Mesodermal cell (in vitro differentiated cells): ENCODE results near the gene SECISBP2.

ENCODE experiments used
- H3K27ac ChIP-seq: 2 replicates; pipeline ENCODE4 v1.7.0; 2013; ENCODE audit warnings: mild to moderate bottlenecking, low read depth, low read length, moderate library complexity; ENCODE audit not compliant: severe bottlenecking
- H3K36me3 ChIP-seq: 2 replicates; pipeline ENCODE4 v1.7.1; 2013; ENCODE audit warnings: mild to moderate bottlenecking, low read length, moderate library complexity; ENCODE audit not compliant: control insufficient read depth, insufficient read depth
- H3K4me1 ChIP-seq: one replicate; pipeline ENCODE4 v1.7.1; 2013; ENCODE audit warnings: mild to moderate bottlenecking, low read length; ENCODE audit not compliant: insufficient read depth, control insufficient read depth, poor library complexity, severe bottlenecking
- H3K4me3 ChIP-seq: 2 replicates; pipeline ENCODE4 v1.7.0; 2013; ENCODE audit warnings: low read length, control low read depth, mild to moderate bottlenecking; ENCODE audit not compliant: insufficient read depth, poor library complexity, severe bottlenecking; ENCODE audit errors: extremely low read depth
- H3K9me3 ChIP-seq: 2 replicates; pipeline ENCODE4 v1.7.1; 2013; ENCODE audit warnings: mild to moderate bottlenecking, low read length, moderate library complexity; ENCODE audit not compliant: control insufficient read depth
- WGBS, 2 experiments: methylation state at CpG; one replicate each; pipeline ENCODE4 v1.1.5; 2013; ENCODE audit warnings: missing lambda C conversion rate in 2 of 2; ENCODE audit not compliant: insufficient coverage in 2 of 2; 5-methylcytosine and 5-hydroxymethylcytosine counted together

SECISBP2 gene

GRCh38 chr9:89309608-89310474 is 8.5 kb upstream of the SECISBP2 start:
- 29 to 54% methylated on average over 12 to 19 of the region's 23 CpGs for WGBS, 2 experiments

GRCh38 chr9:89310475-89311345 is 7.6 kb upstream of the SECISBP2 start, which contains the start of gene CKS2:
CKS2 (plus strand) TSS chr9:89311195; CDS start chr9:89311293, 98 bp downstream.
- H3K9me3 ChIP-seq, result no peaks in the 10 kb centered on the region
- peak within 1 kb of the TSS; percentile 83 for H3K4me3 ChIP-seq
- H3K4me1 ChIP-seq, result peaks cover 4% of the 10 kb centered on the region
- 0% methylated on average over 64 to 78 of the region's 86 CpGs for WGBS, 2 experiments
- peak within 1 kb of the TSS; percentile 99 for H3K27ac ChIP-seq
- peaks cover 19% of the 10 kb centered on the region for H3K36me3 ChIP-seq

More at GRCh38 chr9:89309608-89310474, 8.5 kb upstream of the SECISBP2 start:
- Histone ChIP-seq H3K27ac (peak overlapping the region; percentile 99), H3K9me3 (no peaks in the 10 kb centered on the region), H3K4me3 (peak overlapping the region; percentile 83), H3K4me1 (peaks cover 4% of the 10 kb centered on the region), H3K36me3 (peaks cover 16% of the 10 kb centered on the region)

GRCh38 chr9:89311346-89312221 is 6.7 kb upstream of the SECISBP2 start:
- H3K27ac ChIP-seq, result peak overlapping the region; percentile 90
- H3K4me3 ChIP-seq, result peak overlapping the region; percentile 83
- H3K36me3 ChIP-seq, result peaks cover 27% of the 10 kb centered on the region
- no peaks in the 10 kb centered on the region for H3K9me3 ChIP-seq
- 1% methylated on average over 27 to 33 of the region's 54 CpGs for WGBS, 2 experiments
- H3K4me1 ChIP-seq, result peaks cover 4% of the 10 kb centered on the region

GRCh38 chr9:89312222-89312571 is 6.1 kb upstream of the SECISBP2 start:
- H3K4me1 ChIP-seq, result peaks cover 4% of the 10 kb centered on the region
- no peaks in the 10 kb centered on the region for H3K9me3 ChIP-seq
- WGBS, 2 experiments, result 0% methylated on average over 3 to 5 of the region's 8 CpGs
- H3K36me3 ChIP-seq, result peaks cover 32% of the 10 kb centered on the region
- H3K4me3 ChIP-seq, result peak overlapping the region; percentile 83
- H3K27ac ChIP-seq, result peak overlapping the region; percentile 90

- peaks cover 41% of the 10 kb centered on the region for H3K36me3 ChIP-seq
- H3K4me3 ChIP-seq, result peak overlapping the region; percentile 83
- H3K27ac ChIP-seq, result peak overlapping the region; percentile 19
- whole genome bisulfite sequencing, 2 experiments, result no CpG with 5 or more reads among the region's 1 CpG
- peaks cover 4% of the 10 kb centered on the region for H3K4me1 ChIP-seq
- H3K9me3 ChIP-seq, result no peaks in the 10 kb centered on the region
Observed at GRCh38 chr9:89313842-89314241, 4.5 kb upstream of the SECISBP2 start.

- Histone ChIP-seq H3K4me3 (peak overlapping the region; percentile 83), H3K27ac (no peak overlapping the region), H3K36me3 (peaks cover 44% of the 10 kb centered on the region), H3K4me1 (peaks cover 5% of the 10 kb centered on the region), H3K9me3 (no peaks in the 10 kb centered on the region)
- WGBS, 2 experiments, result no CpG with 5 or more reads among the region's 1 CpG
Observed at GRCh38 chr9:89314955-89315354, 3.3 kb upstream of the SECISBP2 start.

GRCh38 chr9:89315482-89315881 is 2.8 kb upstream of the SECISBP2 start:
- no peaks in the 10 kb centered on the region for H3K9me3 ChIP-seq
- H3K27ac ChIP-seq, result no peak overlapping the region
- H3K4me1 ChIP-seq, result peaks cover 6% of the 10 kb centered on the region
- H3K36me3 ChIP-seq, result peaks cover 49% of the 10 kb centered on the region
- H3K4me3 ChIP-seq, result no peak overlapping the region

GRCh38 chr9:89317282-89317681 is 1.0 kb upstream of the SECISBP2 start:
- peaks cover 54% of the 10 kb centered on the region for H3K36me3 ChIP-seq
- no peaks in the 10 kb centered on the region for H3K9me3 ChIP-seq
- H3K4me3 ChIP-seq, result no peak overlapping the region
- peaks cover 6% of the 10 kb centered on the region for H3K4me1 ChIP-seq
- H3K27ac ChIP-seq, result peak overlapping the region; percentile 100
- 94% methylated on average over 4 of the region's 4 CpGs; no CpG with 5 or more reads in 1 of the 2 experiments for WGBS, 2 experiments

- Histone ChIP-seq H3K4me1 (peaks cover 8% of the 10 kb centered on the region), H3K4me3 (peak overlapping the region; percentile 55), H3K36me3 (peaks cover 44% of the 10 kb centered on the region), H3K27ac (peak overlapping the region; percentile 100), H3K9me3 (no peaks in the 10 kb centered on the region)
- WGBS, 2 experiments, result 19 to 44% methylated on average over 4 of the region's 13 CpGs
Observed at GRCh38 chr9:89319015-89319905, 960 bp downstream of the SECISBP2 start.
